ENCODE data around the gene ABCB4. TPM values are rescaled to one million over a fixed set of nuclear protein-coding genes. Genes with fewer than 3 reads are reported as not detected.
"Not testable (repeated sequence)": the region's sequence is repeated elsewhere in the genome, so short reads cannot be mapped to it uniquely, and the experiment has no call there.

ABCB4 gene
- total and polyA plus RNA-seq, 3 donors from 2014 or later: 1.7 to 2.6 (median 2.0) TPM

DNA sequence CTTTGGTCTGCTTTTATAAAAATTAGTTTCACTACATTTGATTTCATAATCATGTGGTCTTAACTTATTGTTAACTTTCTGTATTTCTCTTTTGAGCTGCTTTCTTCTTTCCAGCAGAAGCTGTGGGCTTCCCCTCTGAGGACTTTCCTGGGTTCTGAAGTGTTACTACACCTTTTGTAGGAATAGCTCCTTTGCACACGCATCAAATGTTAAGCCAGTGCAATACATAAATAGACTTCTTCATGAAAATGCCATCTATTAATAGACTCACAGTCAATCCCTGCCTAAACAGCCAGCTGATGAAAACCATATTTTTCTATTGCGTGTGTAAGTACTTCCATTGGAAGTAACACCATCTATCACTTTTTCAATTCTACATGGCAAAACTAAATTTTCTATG, 1.5 kb downstream of the ABCB4 start:
- no peak overlapping the region for H3K27ac ChIP-seq
- H3K4me1 ChIP-seq: peaks cover 4% of the 10 kb centered on the region
- TF ChIP-seq, protein P1, sequence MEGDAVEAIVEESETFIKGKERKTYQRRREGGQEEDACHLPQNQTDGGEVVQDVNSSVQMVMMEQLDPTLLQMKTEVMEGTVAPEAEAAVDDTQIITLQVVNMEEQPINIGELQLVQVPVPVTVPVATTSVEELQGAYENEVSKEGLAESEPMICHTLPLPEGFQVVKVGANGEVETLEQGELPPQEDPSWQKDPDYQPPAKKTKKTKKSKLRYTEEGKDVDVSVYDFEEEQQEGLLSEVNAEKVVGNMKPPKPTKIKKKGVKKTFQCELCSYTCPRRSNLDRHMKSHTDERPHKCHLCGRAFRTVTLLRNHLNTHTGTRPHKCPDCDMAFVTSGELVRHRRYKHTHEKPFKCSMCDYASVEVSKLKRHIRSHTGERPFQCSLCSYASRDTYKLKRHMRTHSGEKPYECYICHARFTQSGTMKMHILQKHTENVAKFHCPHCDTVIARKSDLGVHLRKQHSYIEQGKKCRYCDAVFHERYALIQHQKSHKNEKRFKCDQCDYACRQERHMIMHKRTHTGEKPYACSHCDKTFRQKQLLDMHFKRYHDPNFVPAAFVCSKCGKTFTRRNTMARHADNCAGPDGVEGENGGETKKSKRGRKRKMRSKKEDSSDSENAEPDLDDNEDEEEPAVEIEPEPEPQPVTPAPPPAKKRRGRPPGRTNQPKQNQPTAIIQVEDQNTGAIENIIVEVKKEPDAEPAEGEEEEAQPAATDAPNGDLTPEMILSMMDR (IDR thresholded peaks at IDR 0.05): no peak
- no peak for TF ChIP-seq POLR2A (IDR thresholded peaks at IDR 0.05)
- WGBS, 2 donors: 59 to 66% methylated on average over 2 of the region's 2 CpGs
- H3K9me3 ChIP-seq: no peaks in the 10 kb centered on the region
- H3K4me3 ChIP-seq: no peak overlapping the region
- no peaks in the 10 kb centered on the region for H3K36me3 ChIP-seq (ENCODE audit: low read depth, missing control alignments)
- intact Hi-C loops (cut with DNase I; ENCODE audit: low total_unique reads): no loop called here
- no peak for DNase-seq
- no peaks in the 10 kb centered on the region for H3K27me3 ChIP-seq

DNA sequence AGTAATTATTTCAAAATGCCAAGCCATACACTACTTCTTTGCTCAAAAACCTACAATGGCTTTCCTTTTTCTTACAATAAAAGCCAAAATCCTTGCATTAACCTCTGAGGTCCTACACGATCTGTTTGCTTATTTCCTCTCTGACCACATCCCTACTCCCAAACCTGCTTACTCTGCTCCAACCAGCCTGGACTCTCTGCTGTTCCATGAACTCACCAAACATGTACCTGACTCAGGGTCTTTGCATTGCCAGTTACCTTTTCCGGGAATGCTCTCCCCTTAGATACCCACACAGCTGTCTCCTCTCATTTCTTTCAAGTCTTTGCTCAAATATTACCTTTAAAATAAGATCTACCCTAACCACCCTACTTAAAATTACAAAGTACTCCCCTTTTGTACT, 2.3 kb downstream of the ABCB4 start:
- TF ChIP-seq, protein P1 (IDR thresholded peaks at IDR 0.05): no peak
- no peak for TF ChIP-seq POLR2A (IDR thresholded peaks at IDR 0.05)
- H3K4me3 ChIP-seq: no peak overlapping the region
- WGBS, 2 donors: 80 to 86% methylated on average over 2 of the region's 2 CpGs
- H3K9me3 ChIP-seq: no peaks in the 10 kb centered on the region
- peaks cover 4% of the 10 kb centered on the region for H3K4me1 ChIP-seq
- no peak overlapping the region for H3K27ac ChIP-seq
- intact Hi-C loops (cut with DNase I; ENCODE audit: low total_unique reads): no loop called here
- no peaks in the 10 kb centered on the region for H3K36me3 ChIP-seq (ENCODE audit: low read depth, missing control alignments)
- no peak for DNase-seq
- H3K27me3 ChIP-seq: no peaks in the 10 kb centered on the region

DNA sequence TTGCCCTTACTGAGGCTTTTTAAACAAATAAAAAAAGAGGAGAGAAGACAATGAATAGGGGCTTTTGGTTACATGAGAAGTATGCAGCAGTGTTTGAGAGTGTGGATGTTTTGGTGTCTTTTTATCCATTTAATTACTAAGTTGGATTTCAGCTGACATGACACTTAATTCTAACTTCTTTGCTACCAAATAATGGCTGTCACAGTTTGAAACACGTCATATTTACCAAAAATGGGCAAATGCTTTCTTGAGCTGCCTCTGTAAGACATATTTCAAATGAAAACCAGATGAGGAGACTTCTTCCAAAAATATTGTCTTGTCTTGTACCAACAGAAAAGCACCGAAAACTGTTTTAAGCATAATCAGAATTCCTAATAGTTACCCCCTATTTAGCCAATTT, 4.0 kb downstream of the ABCB4 start:
- intact Hi-C loops (cut with DNase I; ENCODE audit: low total_unique reads): no loop called here
- Histone ChIP-seq H3K36me3 (ENCODE audit: low read depth, missing control alignments) (no peaks in the 10 kb centered on the region), H3K4me3 (no peak overlapping the region), H3K4me1 (peaks cover 4% of the 10 kb centered on the region), H3K27me3 (no peaks in the 10 kb centered on the region), H3K27ac (no peak overlapping the region), H3K9me3 (no peaks in the 10 kb centered on the region)
- TF ChIP-seq POLR2A (IDR thresholded peaks at IDR 0.05): no peak
- TF ChIP-seq, protein P1 (IDR thresholded peaks at IDR 0.05): no peak
- 84 to 90% methylated on average over 2 of the region's 2 CpGs for WGBS, 2 donors
- DNase-seq: no peak

DNA sequence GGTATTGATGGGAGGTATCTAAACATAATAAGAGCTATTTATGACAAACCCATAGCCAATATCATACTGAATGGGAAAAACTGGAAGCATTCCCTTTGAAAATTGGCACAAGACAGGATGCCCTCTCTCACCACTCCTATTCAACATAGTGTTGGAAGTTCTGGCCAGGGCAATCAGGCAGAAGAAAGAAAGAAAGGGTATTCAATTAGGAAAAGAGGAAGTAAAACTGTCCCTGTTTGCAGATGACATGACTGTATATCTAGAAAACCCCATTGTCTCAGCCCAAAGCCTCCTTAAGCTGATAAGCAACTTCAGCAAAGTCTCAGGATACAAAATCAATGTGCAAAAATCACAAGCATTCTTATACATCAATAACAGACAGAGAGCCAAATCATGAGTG, 6.3 kb downstream of the ABCB4 start:
- H3K9me3 ChIP-seq; DNase-seq; H3K4me3 ChIP-seq; H3K27ac ChIP-seq; H3K27me3 ChIP-seq; H3K36me3 ChIP-seq (ENCODE audit: low read depth, missing control alignments); H3K4me1 ChIP-seq; intact Hi-C loops (cut with DNase I; ENCODE audit: low total_unique reads): not testable (repeated sequence)

DNA sequence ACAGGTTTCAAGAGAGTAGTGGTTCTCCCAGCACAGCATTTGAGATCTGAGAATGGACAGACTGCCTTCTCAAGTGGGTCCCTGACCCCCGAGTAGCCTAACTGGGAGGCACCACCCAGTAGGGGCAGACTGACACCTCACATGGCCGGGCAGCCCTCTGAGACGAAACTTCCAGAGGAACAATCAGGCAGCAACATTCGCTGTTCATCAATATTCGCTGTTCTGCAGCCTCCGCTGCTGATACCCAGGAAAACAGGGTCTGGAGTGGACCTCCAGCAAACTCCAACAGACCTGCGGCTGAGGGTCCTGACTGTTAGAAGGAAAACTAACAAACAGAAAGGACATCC, 10.0 kb downstream of the ABCB4 start:
- H3K36me3 ChIP-seq (ENCODE audit: low read depth, missing control alignments); H3K4me1 ChIP-seq; H3K4me3 ChIP-seq; H3K9me3 ChIP-seq; intact Hi-C loops (cut with DNase I; ENCODE audit: low total_unique reads); DNase-seq; H3K27ac ChIP-seq; H3K27me3 ChIP-seq: not testable (repeated sequence)
- 92 to 94% methylated on average over 7 of the region's 7 CpGs for WGBS, 2 donors

DNA sequence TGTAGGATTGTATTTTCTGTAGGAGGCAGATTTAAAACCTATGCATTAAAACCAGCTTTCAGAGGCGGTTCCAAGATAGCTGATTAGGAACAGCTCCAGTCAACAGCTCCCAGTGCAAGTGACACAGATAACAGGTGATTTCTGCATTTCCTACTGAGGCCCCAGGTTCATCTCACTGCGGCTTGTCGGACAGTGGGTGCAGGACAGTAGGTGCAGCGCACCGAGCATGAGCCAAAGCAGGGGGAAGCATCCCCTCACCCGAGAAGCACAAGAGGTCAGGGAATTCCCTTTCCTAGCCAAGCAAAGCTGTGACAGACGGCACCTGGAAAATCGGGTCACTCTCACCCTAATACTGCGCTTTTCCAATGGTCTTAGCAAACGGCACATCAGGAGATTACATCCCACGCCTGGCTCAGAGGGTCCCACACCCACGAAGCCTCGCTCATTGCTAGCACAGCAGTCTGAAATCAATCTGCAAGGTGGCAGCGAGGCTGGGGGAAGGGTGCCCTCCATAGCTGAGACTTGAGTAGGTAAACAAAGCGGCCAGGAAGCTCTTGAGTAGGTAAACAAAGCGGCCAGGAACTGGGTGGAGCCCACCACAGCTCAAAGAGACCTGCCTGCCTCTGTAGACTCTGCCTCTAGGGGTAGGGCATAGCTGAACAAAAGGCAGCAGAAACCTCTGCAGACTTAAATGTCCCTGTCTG, 10.5 kb downstream of the ABCB4 start:
- H3K4me3 ChIP-seq; DNase-seq; H3K27me3 ChIP-seq; intact Hi-C loops (cut with DNase I; ENCODE audit: low total_unique reads); H3K36me3 ChIP-seq (ENCODE audit: low read depth, missing control alignments); H3K9me3 ChIP-seq; H3K27ac ChIP-seq; H3K4me1 ChIP-seq: not testable (repeated sequence)
- WGBS, 2 donors: 79 to 85% methylated on average over 15 to 16 of the region's 16 CpGs

Data from testis (tissue), 3 donors.